GM23338 (cell line): ENCODE measurements around the gene PTPRN2. TPM values are rescaled to one million over a fixed set of nuclear protein-coding genes. Genes with fewer than 3 reads are reported as not detected.

Experiments used
- ATAC-seq: fragments of 200-7000 bp; cut with Tn5 transposase; 3 replicates; pipeline ENCODE4 v1.9.1; 2020
- DNase-seq: peaks from one replicate; pipeline ENCODE4 v3.0.0-alpha.2; 2015; ENCODE audit warnings: low spot score
- H2AFZ ChIP-seq: fragments of 200-600 bp; sonication (generic); 2 replicates; pipeline ENCODE4 v1.8.0; 2016; ENCODE audit warnings: antibody characterized with exemption, mild to moderate bottlenecking, moderate library complexity
- H3F3A ChIP-seq: fragments of 200-600 bp; sonication (generic); replicated peaks from 2 replicates; pipeline ENCODE4 v1.8.0; 2017; ENCODE audit warnings: antibody characterized with exemption, mixed run types, low read depth
- H3K27ac ChIP-seq: fragments of 200-600 bp; sonication (generic); 2 replicates; pipeline ENCODE4 v1.6.1; 2016; ENCODE audit warnings: low read depth
- H3K27me3 ChIP-seq: fragments of 200-600 bp; sonication (generic); 2 replicates; pipeline ENCODE4 v1.8.0; 2016; ENCODE audit warnings: mild to moderate bottlenecking, mixed run types, moderate library complexity; ENCODE audit not compliant: insufficient read depth
- H3K36me3 ChIP-seq: fragments of 200-600 bp; sonication (generic); 2 replicates; pipeline ENCODE4 v1.8.0; 2016; ENCODE audit warnings: mild to moderate bottlenecking; ENCODE audit not compliant: insufficient read depth
- H3K4me1 ChIP-seq: fragments of 200-600 bp; sonication (generic); 2 replicates; pipeline ENCODE4 v1.8.0; 2016; ENCODE audit warnings: mild to moderate bottlenecking, moderate library complexity; ENCODE audit not compliant: insufficient read depth
- H3K4me2 ChIP-seq: fragments of 200-600 bp; sonication (generic); 2 replicates; pipeline ENCODE4 v1.7.1; 2017; ENCODE audit warnings: mixed run types
- H3K4me3 ChIP-seq: fragments of 200-600 bp; sonication (generic); 2 replicates; pipeline ENCODE4 v1.6.1; 2016; ENCODE audit warnings: mixed run types
- H3K79me2 ChIP-seq: fragments of 200-600 bp; sonication (generic); replicated peaks from 2 replicates; pipeline ENCODE4 v1.8.0; 2017; ENCODE audit warnings: mild to moderate bottlenecking; ENCODE audit not compliant: insufficient read depth
- H3K9me2 ChIP-seq: fragments of 200-600 bp; sonication (generic); 2 replicates; pipeline ENCODE4 v1.8.0; 2017; ENCODE audit not compliant: insufficient read depth
- H4K20me1 ChIP-seq: fragments of 200-600 bp; sonication (generic); replicated peaks from 2 replicates; pipeline ENCODE4 v1.8.0; 2017; ENCODE audit warnings: mild to moderate bottlenecking; ENCODE audit not compliant: insufficient read depth
- H3K27ac Mint-ChIP-seq: 2 replicates; pipeline ENCODE4 v1.8.0; 2020; ENCODE audit warnings: inconsistent platforms, mild to moderate bottlenecking, moderate library complexity, mixed read lengths
- H3K27me3 Mint-ChIP-seq: 3 replicates; pipeline ENCODE4 v1.8.0; 2022; ENCODE audit warnings: low read depth, mild to moderate bottlenecking, moderate library complexity, mixed read lengths, inconsistent platforms; ENCODE audit not compliant: insufficient read depth, poor library complexity
- H3K36me3 Mint-ChIP-seq: 3 replicates; pipeline ENCODE4 v1.8.0; 2021; ENCODE audit warnings: low read depth, mild to moderate bottlenecking, inconsistent platforms, moderate library complexity, mixed read lengths
- H3K4me1 Mint-ChIP-seq: 3 replicates; pipeline ENCODE4 v1.8.0; 2020; ENCODE audit warnings: mild to moderate bottlenecking, inconsistent platforms, mixed read lengths
- H3K4me3 Mint-ChIP-seq: 3 replicates; pipeline ENCODE4 v1.8.0; 2021; ENCODE audit warnings: moderate library complexity, mild to moderate bottlenecking, inconsistent platforms, mixed read lengths
- H3K9me3 Mint-ChIP-seq: 3 replicates; pipeline ENCODE4 v1.8.0; 2020; ENCODE audit warnings: moderate library complexity, mild to moderate bottlenecking, inconsistent platforms, mixed read lengths
- CREB1 ChIP-seq: fragments of 250-450 bp; sonication (Bioruptor Pico); IDR thresholded peaks from 2 replicates; pipeline ENCODE4 v1.5.0; 2020; ENCODE audit warnings: low read depth, mild to moderate bottlenecking, moderate library complexity
- EZH2 ChIP-seq: fragments of 200-600 bp; sonication (generic); IDR thresholded peaks from one replicate; pipeline ENCODE4 v1.8.0; 2017; ENCODE audit warnings: antibody characterized with exemption, mild to moderate bottlenecking, low read depth; ENCODE audit not compliant: unreplicated experiment
- POLR2AphosphoS5 ChIP-seq: IDR thresholded peaks from 2 replicates; pipeline ENCODE4 v1.6.1; 2016; ENCODE audit warnings: antibody characterized with exemption, low read depth
- STAT1 ChIP-seq: IDR thresholded peaks from one replicate; pipeline ENCODE4 v1.6.1; 2016; ENCODE audit warnings: antibody characterized with exemption; ENCODE audit not compliant: unreplicated experiment
- polyA plus RNA-seq: library from polyadenylated mRNA; unstranded; fragments of >200 nt; fragmentation: Nextera tagmentation; extraction: Ambion mirVana; gene quantifications from 2 replicates; pipeline ENCODE4 v1.2.1, GENCODE V29; 2016
- total RNA-seq: library from RNA; depleted of rRNA; stranded (reverse); fragments of >200 nt; shearing (Covaris generic); gene quantifications from 2 replicates; pipeline ENCODE4 v1.2.3, GENCODE V29; 2014
- TF ChIP-seq, protein P1 (sequence below): fragments of 250-450 bp; sonication (Bioruptor Pico); IDR thresholded peaks from 2 replicates; pipeline ENCODE4 v1.5.0; 2020; ENCODE audit warnings: mild to moderate bottlenecking, moderate library complexity

PTPRN2 gene
- total and polyA plus RNA-seq, 2 experiments from 2014 or later: 0.87 to 4.0 TPM

DNA sequence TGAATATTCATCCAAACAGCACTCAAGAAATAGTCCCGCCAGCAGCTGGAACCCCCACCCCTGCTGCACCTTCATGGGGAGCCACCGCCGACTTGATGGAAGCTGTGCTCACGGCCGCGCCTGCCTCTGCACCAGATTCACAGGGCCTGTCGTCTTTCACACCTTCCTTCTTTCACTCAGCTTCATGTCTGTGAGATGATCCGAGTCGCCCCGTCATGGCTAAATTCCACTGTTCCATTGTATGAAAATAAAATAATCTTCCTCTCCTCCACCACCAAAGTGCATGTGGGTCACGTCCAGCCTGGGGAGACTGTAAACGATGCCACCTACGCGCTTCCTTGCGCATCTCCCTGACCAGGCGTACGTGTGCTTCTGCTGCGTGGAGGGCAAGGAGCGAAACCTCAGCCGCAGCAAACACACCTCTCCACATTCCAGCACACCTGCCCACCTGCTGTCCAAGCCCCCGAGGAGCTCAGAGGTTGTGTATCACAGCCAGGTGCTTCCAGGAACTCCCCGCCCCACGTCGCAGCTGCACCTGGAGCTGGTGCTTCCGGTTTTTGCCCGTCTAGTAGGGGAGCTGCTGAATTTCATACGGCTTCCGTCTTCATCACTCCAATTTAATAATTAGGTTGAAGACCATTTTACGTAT lies 137.0 kb downstream of the PTPRN2 start:
- H3K9me2 ChIP-seq: no peaks in the 10 kb centered on the region
- Mint-ChIP-seq H3K9me3 (peaks cover 66% of the 10 kb centered on the region), H3K27ac (no peak overlapping the region), H3K27me3 (peaks cover 2% of the 10 kb centered on the region), H3K4me1 (peaks cover 12% of the 10 kb centered on the region), H3K36me3 (peaks cover 19% of the 10 kb centered on the region), H3K4me3 (no peak overlapping the region; the same call in 2 of the 3 replicates)
- peak; percentile 47 for DNase-seq
- peak; percentile 55 for ATAC-seq
- 0 out of 2 replicates have a peak, but pooled peaks cover 3% of the 10 kb centered on the region for H3F3A ChIP-seq
- TF ChIP-seq CREB1 (CRISPR knock-in tag) (no peak), STAT1 (no peak)
- TF ChIP-seq, protein P1, sequence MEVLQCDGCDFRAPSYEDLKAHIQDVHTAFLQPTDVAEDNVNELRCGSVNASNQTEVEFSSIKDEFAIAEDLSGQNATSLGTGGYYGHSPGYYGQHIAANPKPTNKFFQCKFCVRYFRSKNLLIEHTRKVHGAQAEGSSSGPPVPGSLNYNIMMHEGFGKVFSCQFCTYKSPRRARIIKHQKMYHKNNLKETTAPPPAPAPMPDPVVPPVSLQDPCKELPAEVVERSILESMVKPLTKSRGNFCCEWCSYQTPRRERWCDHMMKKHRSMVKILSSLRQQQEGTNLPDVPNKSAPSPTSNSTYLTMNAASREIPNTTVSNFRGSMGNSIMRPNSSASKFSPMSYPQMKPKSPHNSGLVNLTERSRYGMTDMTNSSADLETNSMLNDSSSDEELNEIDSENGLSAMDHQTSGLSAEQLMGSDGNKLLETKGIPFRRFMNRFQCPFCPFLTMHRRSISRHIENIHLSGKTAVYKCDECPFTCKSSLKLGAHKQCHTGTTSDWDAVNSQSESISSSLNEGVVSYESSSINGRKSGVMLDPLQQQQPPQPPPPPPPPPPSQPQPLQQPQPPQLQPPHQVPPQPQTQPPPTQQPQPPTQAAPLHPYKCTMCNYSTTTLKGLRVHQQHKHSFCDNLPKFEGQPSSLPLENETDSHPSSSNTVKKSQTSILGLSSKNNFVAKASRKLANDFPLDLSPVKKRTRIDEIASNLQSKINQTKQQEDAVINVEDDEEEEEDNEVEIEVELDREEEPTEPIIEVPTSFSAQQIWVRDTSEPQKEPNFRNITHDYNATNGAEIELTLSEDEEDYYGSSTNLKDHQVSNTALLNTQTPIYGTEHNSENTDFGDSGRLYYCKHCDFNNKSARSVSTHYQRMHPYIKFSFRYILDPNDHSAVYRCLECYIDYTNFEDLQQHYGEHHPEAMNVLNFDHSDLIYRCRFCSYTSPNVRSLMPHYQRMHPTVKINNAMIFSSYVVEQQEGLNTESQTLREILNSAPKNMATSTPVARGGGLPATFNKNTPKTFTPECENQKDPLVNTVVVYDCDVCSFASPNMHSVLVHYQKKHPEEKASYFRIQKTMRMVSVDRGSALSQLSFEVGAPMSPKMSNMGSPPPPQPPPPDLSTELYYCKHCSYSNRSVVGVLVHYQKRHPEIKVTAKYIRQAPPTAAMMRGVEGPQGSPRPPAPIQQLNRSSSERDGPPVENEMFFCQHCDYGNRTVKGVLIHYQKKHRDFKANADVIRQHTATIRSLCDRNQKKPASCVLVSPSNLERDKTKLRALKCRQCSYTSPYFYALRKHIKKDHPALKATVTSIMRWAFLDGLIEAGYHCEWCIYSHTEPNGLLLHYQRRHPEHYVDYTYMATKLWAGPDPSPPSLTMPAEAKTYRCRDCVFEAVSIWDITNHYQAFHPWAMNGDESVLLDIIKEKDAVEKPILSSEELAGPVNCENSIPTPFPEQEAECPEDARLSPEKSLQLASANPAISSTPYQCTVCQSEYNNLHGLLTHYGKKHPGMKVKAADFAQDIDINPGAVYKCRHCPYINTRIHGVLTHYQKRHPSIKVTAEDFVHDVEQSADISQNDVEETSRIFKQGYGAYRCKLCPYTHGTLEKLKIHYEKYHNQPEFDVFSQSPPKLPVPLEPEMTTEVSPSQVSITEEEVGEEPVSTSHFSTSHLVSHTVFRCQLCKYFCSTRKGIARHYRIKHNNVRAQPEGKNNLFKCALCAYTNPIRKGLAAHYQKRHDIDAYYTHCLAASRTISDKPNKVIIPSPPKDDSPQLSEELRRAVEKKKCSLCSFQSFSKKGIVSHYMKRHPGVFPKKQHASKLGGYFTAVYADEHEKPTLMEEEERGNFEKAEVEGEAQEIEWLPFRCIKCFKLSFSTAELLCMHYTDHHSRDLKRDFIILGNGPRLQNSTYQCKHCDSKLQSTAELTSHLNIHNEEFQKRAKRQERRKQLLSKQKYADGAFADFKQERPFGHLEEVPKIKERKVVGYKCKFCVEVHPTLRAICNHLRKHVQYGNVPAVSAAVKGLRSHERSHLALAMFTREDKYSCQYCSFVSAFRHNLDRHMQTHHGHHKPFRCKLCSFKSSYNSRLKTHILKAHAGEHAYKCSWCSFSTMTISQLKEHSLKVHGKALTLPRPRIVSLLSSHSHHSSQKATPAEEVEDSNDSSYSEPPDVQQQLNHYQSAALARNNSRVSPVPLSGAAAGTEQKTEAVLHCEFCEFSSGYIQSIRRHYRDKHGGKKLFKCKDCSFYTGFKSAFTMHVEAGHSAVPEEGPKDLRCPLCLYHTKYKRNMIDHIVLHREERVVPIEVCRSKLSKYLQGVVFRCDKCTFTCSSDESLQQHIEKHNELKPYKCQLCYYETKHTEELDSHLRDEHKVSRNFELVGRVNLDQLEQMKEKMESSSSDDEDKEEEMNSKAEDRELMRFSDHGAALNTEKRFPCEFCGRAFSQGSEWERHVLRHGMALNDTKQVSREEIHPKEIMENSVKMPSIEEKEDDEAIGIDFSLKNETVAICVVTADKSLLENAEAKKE: no peak
- H3K4me1 ChIP-seq: peaks cover 7% of the 10 kb centered on the region
- no peak overlapping the region; the same call in 1 of the 2 replicates for H3K4me2 ChIP-seq
- H3K79me2 ChIP-seq: no peaks in the 10 kb centered on the region
- H4K20me1 ChIP-seq: no peaks in the 10 kb centered on the region
- H3K27ac ChIP-seq: no peak overlapping the region
- H2AFZ ChIP-seq: no peak overlapping the region
- H3K36me3 ChIP-seq: no peaks in the 10 kb centered on the region
- no peaks in the 10 kb centered on the region for H3K27me3 ChIP-seq
- H3K4me3 ChIP-seq: no peak overlapping the region

- Mint-ChIP-seq H3K27ac (no peak overlapping the region; the same call in 1 of the 2 replicates), H3K4me3 (no peak overlapping the region), H3K9me3 (peaks cover 70% of the 10 kb centered on the region)
Observed at GRCh38 chr7:158449942-158450341, 137.7 kb downstream of the PTPRN2 start.

More at GRCh38 chr7:158449942-158450341, 137.7 kb downstream of the PTPRN2 start:
- Histone ChIP-seq H3K4me1 (peaks cover 7% of the 10 kb centered on the region), H3K4me2 (no peak overlapping the region), H3K27me3 (no peaks in the 10 kb centered on the region), H4K20me1 (no peaks in the 10 kb centered on the region), H3K79me2 (no peaks in the 10 kb centered on the region), H2AFZ (no peak overlapping the region), H3K36me3 (no peaks in the 10 kb centered on the region), H3F3A (0 out of 2 replicates have a peak, but pooled peaks cover 3% of the 10 kb centered on the region), H3K9me2 (no peaks in the 10 kb centered on the region), H3K4me3 (no peak overlapping the region), H3K27ac (no peak overlapping the region)
- Mint-ChIP-seq H3K27me3 (peaks cover 4% of the 10 kb centered on the region), H3K36me3 (peaks cover 18% of the 10 kb centered on the region), H3K4me1 (peaks cover 14% of the 10 kb centered on the region)
- no peak for DNase-seq
- ATAC-seq: no peak
- no peak for TF ChIP-seq STAT1
- TF ChIP-seq POLR2AphosphoS5: no peak
- TF ChIP-seq EZH2: no peak
- TF ChIP-seq, protein P1: no peak
- TF ChIP-seq CREB1 (CRISPR knock-in tag): no peak
